ENCODE data around the gene PARD6B. TPM values are rescaled to one million over a fixed set of nuclear protein-coding genes. Genes with fewer than 3 reads are reported as not detected.
A peak's percentile ranks its signal among the peaks of the same experiment; 100 is the strongest.

Gene PARD6B
- total RNA-seq, 2 donors from 2014 or later: 29.0 to 36.7 TPM

GRCh38 chr20:50723672-50724071 lies 7.7 kb upstream of the PARD6B start:
- Histone ChIP-seq H3K27ac (ENCODE audit: low read depth, low read length) (no peak overlapping the region), H3K9me3 (ENCODE audit: control insufficient read depth, low read length) (no peaks in the 10 kb centered on the region), H3K27me3 (ENCODE audit: control insufficient read depth, insufficient read depth, low read length, poor library complexity, severe bottlenecking) (no peaks in the 10 kb centered on the region), H3K4me3 (ENCODE audit: low read length) (no peak overlapping the region), H3K4me1 (ENCODE audit: control insufficient read depth, insufficient read depth, low read length) (peaks cover 4% of the 10 kb centered on the region), H3K36me3 (ENCODE audit: control insufficient read depth, insufficient read depth, low read length) (no peaks in the 10 kb centered on the region), H3K9ac (ENCODE audit: extremely low read depth, low read length, poor library complexity, severe bottlenecking) (no peak overlapping the region)
- Mint-ChIP-seq H3K4me1 (peaks cover 4% of the 10 kb centered on the region), H3K4me3 (no peak overlapping the region), H3K9me3 (no peaks in the 10 kb centered on the region), H3K27ac (no peak overlapping the region), H3K27me3 (ENCODE audit: insufficient read depth) (peaks cover 2% of the 10 kb centered on the region), H3K36me3 (ENCODE audit: low read depth) (no peaks in the 10 kb centered on the region)
- TF ChIP-seq CTCF (conservative IDR thresholded peaks at IDR 0.05): no peak
- 92 to 94% methylated on average over 5 to 9 of the region's 9 CpGs for WGBS, 2 experiments (ENCODE audit: insufficient coverage in 1 of 2, insufficient read length in 1 of 2)
- DNase-seq: no peak

GRCh38 chr20:50724112-50724725 lies 7.2 kb upstream of the PARD6B start:
- no peak for TF ChIP-seq CTCF (conservative IDR thresholded peaks at IDR 0.05)
- Mint-ChIP-seq H3K4me3 (no peak overlapping the region), H3K27ac (no peak overlapping the region), H3K36me3 (ENCODE audit: low read depth) (no peaks in the 10 kb centered on the region), H3K9me3 (no peaks in the 10 kb centered on the region), H3K27me3 (ENCODE audit: insufficient read depth) (peaks cover 2% of the 10 kb centered on the region), H3K4me1 (peaks cover 4% of the 10 kb centered on the region)
- DNase-seq: no peak
- Histone ChIP-seq H3K27ac (ENCODE audit: low read depth, low read length) (peak overlapping the region; percentile 30), H3K9me3 (ENCODE audit: control insufficient read depth, low read length) (no peaks in the 10 kb centered on the region), H3K36me3 (ENCODE audit: control insufficient read depth, insufficient read depth, low read length) (no peaks in the 10 kb centered on the region), H3K9ac (ENCODE audit: extremely low read depth, low read length, poor library complexity, severe bottlenecking) (no peak overlapping the region), H3K4me3 (ENCODE audit: low read length) (no peak overlapping the region), H3K27me3 (ENCODE audit: control insufficient read depth, insufficient read depth, low read length, poor library complexity, severe bottlenecking) (no peaks in the 10 kb centered on the region), H3K4me1 (ENCODE audit: control insufficient read depth, insufficient read depth, low read length) (peaks cover 4% of the 10 kb centered on the region)
- WGBS, 2 experiments (ENCODE audit: insufficient coverage in 1 of 2, insufficient read length in 1 of 2): 90 to 98% methylated on average over 5 to 7 of the region's 7 CpGs

- H3K9ac ChIP-seq (ENCODE audit: extremely low read depth, low read length, poor library complexity, severe bottlenecking): no peak overlapping the region
- peak; percentile 75 for DNase-seq
- WGBS, 2 experiments (ENCODE audit: insufficient coverage in 1 of 2, insufficient read length in 1 of 2): 39 to 41% methylated on average over 8 to 14 of the region's 14 CpGs
- no peak overlapping the region for H3K27ac Mint-ChIP-seq
- H3K36me3 Mint-ChIP-seq (ENCODE audit: low read depth): no peaks in the 10 kb centered on the region
- H3K9me3 ChIP-seq (ENCODE audit: control insufficient read depth, low read length): no peaks in the 10 kb centered on the region
- H3K27me3 Mint-ChIP-seq (ENCODE audit: insufficient read depth): peaks cover 2% of the 10 kb centered on the region
- H3K4me1 ChIP-seq (ENCODE audit: control insufficient read depth, insufficient read depth, low read length): peaks cover 4% of the 10 kb centered on the region
- TF ChIP-seq CTCF (conservative IDR thresholded peaks at IDR 0.05): no peak
- H3K27me3 ChIP-seq (ENCODE audit: control insufficient read depth, insufficient read depth, low read length, poor library complexity, severe bottlenecking): no peaks in the 10 kb centered on the region
- peaks cover 11% of the 10 kb centered on the region for H3K4me1 Mint-ChIP-seq
- H3K9me3 Mint-ChIP-seq: no peaks in the 10 kb centered on the region
- H3K4me3 Mint-ChIP-seq: no peak overlapping the region
- no peak overlapping the region for H3K4me3 ChIP-seq (ENCODE audit: low read length)
- peak overlapping the region; percentile 30 for H3K27ac ChIP-seq (ENCODE audit: low read depth, low read length)
- no peaks in the 10 kb centered on the region for H3K36me3 ChIP-seq (ENCODE audit: control insufficient read depth, insufficient read depth, low read length)
These were observed 6.3 kb upstream of the PARD6B start for GRCh38 chr20:50724851-50725723.

Measured in endodermal cell (in vitro differentiated cells).